Neural progenitor cell (in vitro differentiated cells): ENCODE measurements around the gene ILF3. TPM values are rescaled to one million over a fixed set of nuclear protein-coding genes. Genes with fewer than 3 reads are reported as not detected.
A peak's percentile ranks its signal among the peaks of the same experiment; 100 is the strongest.

ENCODE experiments used
- DNase-seq: peaks from one replicate; pipeline ENCODE4 v3.0.0-alpha.2; 2016; ENCODE audit warnings: low spot score
- H2AFZ ChIP-seq: fragments of 200-600 bp; sonication (generic); replicated peaks from 2 replicates; pipeline ENCODE4 v1.6.1; 2016; ENCODE audit warnings: antibody characterized with exemption
- H3F3A ChIP-seq: fragments of 200-600 bp; sonication (generic); 2 replicates; pipeline ENCODE4 v1.6.1; 2016; ENCODE audit warnings: antibody characterized with exemption, low read depth
- H3K27ac ChIP-seq: fragments of 200-600 bp; sonication (generic); 2 replicates; pipeline ENCODE4 v1.5.1; 2016; ENCODE audit warnings: mild to moderate bottlenecking
- H3K27me3 ChIP-seq: fragments of 200-600 bp; sonication (generic); 2 replicates; pipeline ENCODE4 v1.6.1; 2016; ENCODE audit warnings: mild to moderate bottlenecking, moderate library complexity
- H3K36me3 ChIP-seq: fragments of 200-600 bp; sonication (generic); 2 replicates; pipeline ENCODE4 v1.5.1; 2016
- H3K4me1 ChIP-seq: fragments of 200-600 bp; sonication (generic); 2 replicates; pipeline ENCODE4 v1.6.1; 2016; ENCODE audit warnings: mixed run types
- H3K4me2 ChIP-seq: fragments of 200-600 bp; sonication (generic); 2 replicates; pipeline ENCODE4 v1.6.1; 2016
- H3K4me3 ChIP-seq: fragments of 200-600 bp; sonication (generic); 2 replicates; pipeline ENCODE4 v1.5.1; 2016
- H3K79me2 ChIP-seq: fragments of 200-600 bp; sonication (generic); 2 replicates; pipeline ENCODE4 v1.6.1; 2016; ENCODE audit warnings: low read depth
- H3K9ac ChIP-seq: fragments of 200-600 bp; sonication (generic); 2 replicates; pipeline ENCODE4 v1.6.1; 2016
- H3K9me3 ChIP-seq: fragments of 200-600 bp; sonication (generic); 2 replicates; pipeline ENCODE4 v1.5.1; 2016; ENCODE audit warnings: low read depth
- H4K20me1 ChIP-seq: fragments of 200-600 bp; sonication (generic); 2 replicates; pipeline ENCODE4 v1.6.1; 2016; ENCODE audit warnings: low read depth
- H3K27ac Mint-ChIP-seq: 3 replicates; pipeline ENCODE4 v1.8.0; 2021; ENCODE audit warnings: mixed read lengths
- H3K27me3 Mint-ChIP-seq: 2 replicates; pipeline ENCODE4 v1.8.0; 2022; ENCODE audit warnings: low read depth, mild to moderate bottlenecking, inconsistent platforms, moderate library complexity, mixed read lengths; ENCODE audit not compliant: insufficient read depth
- H3K36me3 Mint-ChIP-seq: 3 replicates; pipeline ENCODE4 v1.8.0; 2021; ENCODE audit warnings: mixed read lengths
- H3K4me1 Mint-ChIP-seq: 3 replicates; pipeline ENCODE4 v1.8.0; 2021; ENCODE audit warnings: mixed read lengths
- H3K4me3 Mint-ChIP-seq: 3 replicates; pipeline ENCODE4 v1.8.0; 2021; ENCODE audit warnings: mild to moderate bottlenecking, moderate library complexity, mixed read lengths
- H3K9me3 Mint-ChIP-seq: 3 replicates; pipeline ENCODE4 v1.8.0; 2020; ENCODE audit warnings: mixed read lengths
- EZH2 ChIP-seq: fragments of 200-600 bp; sonication (generic); IDR thresholded peaks from 2 replicates; pipeline ENCODE4 v1.6.1; 2017; ENCODE audit warnings: antibody characterized with exemption, mild to moderate bottlenecking, moderate library complexity
- EZH2phosphoT487 ChIP-seq: fragments of 200-600 bp; sonication (generic); IDR thresholded peaks from 2 replicates; pipeline ENCODE4 v1.6.1; 2017; ENCODE audit warnings: antibody characterized with exemption
- total RNA-seq: library from RNA; depleted of rRNA; stranded (reverse); fragments of >200 nt; gene quantifications from 2 replicates; pipeline ENCODE4 v1.2.3, GENCODE V29; 2015; ENCODE audit warnings: low replicate concordance
- TF ChIP-seq, protein P1 (sequence below): fragments of 200-600 bp; sonication (generic); IDR thresholded peaks from 2 replicates; pipeline ENCODE4 v1.5.1; 2017; ENCODE audit warnings: antibody characterized with exemption, mild to moderate bottlenecking

Gene ILF3
- total RNA-seq, result 477 and 633 TPM in 2 replicates

DNA sequence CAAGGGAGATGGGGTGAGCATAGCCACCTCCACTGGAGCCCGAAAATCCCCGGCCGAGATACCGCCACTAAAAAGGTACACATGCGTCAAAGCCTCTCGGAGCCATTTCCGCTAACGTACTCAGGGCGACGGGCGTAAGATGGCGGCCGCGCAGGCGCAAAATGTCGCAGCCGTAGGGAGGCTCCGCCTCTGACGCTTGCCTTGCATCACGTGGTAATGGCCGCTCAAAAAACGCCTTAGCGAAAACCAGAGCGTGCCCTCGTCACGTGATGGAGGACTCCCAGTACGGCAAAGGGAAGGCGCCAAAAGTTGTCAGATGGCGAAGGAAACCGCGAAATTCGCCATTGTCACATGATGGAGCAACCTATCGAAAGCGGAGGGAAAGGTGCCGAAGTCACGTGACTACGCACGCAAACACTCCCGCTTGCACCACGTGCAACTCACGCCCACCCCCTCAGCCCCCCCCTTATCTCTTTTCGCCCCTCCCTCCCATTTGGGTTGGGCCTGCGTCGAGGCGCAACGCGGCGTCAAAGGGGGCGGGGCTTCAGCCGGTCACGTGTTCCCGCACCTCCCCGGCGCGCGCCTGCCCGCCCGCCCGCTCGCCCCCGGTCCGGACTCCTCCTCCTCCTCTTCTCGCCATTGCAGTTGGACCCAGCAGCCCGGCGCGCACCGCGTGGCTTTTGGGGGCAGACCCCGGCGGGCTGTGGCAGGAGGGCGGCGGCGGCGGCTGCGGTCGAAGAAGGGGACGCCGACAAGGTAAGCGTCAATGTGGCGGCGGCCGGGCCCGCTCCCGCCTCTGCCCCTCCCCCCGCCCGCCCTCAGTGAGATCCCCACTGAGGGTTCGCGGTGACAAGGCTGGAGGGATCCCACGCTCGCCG is at the start of gene ILF3:
TSS of gene ILF3 (plus strand) at position 615 of the 878 bp plus-strand sequence. CDS start 16,260 bp downstream, outside the sequence.
- Histone ChIP-seq H3K4me2 (peak within 1 kb of the TSS; percentile 97), H2AFZ (peak within 1 kb of the TSS; percentile 43), H3K9ac (peak within 1 kb of the TSS; percentile 100), H3F3A (peaks cover 25% of the 10 kb centered on the region), H3K4me1 (peaks cover 28% of the 10 kb centered on the region), H3K9me3 (no peaks in the 10 kb centered on the region), H3K4me3 (peak within 1 kb of the TSS; percentile 79), H4K20me1 (peaks cover 38% of the 10 kb centered on the region), H3K79me2 (peaks cover 68% of the 10 kb centered on the region), H3K27ac (peak within 1 kb of the TSS; percentile 100), H3K27me3 (no peaks in the 10 kb centered on the region), H3K36me3 (no peaks in the 10 kb centered on the region)
- Mint-ChIP-seq H3K4me1 (peaks cover 17% of the 10 kb centered on the region), H3K27me3 (peaks cover 7% of the 10 kb centered on the region), H3K36me3 (peaks cover 18% of the 10 kb centered on the region), H3K9me3 (no peaks in the 10 kb centered on the region), H3K4me3 (peak within 1 kb of the TSS; percentile 98), H3K27ac (peak within 1 kb of the TSS; percentile 99)
- peak; percentile 100 for DNase-seq
- TF ChIP-seq EZH2, result no peak
- TF ChIP-seq EZH2phosphoT487, result no peak
- TF ChIP-seq, protein P1, sequence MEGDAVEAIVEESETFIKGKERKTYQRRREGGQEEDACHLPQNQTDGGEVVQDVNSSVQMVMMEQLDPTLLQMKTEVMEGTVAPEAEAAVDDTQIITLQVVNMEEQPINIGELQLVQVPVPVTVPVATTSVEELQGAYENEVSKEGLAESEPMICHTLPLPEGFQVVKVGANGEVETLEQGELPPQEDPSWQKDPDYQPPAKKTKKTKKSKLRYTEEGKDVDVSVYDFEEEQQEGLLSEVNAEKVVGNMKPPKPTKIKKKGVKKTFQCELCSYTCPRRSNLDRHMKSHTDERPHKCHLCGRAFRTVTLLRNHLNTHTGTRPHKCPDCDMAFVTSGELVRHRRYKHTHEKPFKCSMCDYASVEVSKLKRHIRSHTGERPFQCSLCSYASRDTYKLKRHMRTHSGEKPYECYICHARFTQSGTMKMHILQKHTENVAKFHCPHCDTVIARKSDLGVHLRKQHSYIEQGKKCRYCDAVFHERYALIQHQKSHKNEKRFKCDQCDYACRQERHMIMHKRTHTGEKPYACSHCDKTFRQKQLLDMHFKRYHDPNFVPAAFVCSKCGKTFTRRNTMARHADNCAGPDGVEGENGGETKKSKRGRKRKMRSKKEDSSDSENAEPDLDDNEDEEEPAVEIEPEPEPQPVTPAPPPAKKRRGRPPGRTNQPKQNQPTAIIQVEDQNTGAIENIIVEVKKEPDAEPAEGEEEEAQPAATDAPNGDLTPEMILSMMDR, result no peak

DNA sequence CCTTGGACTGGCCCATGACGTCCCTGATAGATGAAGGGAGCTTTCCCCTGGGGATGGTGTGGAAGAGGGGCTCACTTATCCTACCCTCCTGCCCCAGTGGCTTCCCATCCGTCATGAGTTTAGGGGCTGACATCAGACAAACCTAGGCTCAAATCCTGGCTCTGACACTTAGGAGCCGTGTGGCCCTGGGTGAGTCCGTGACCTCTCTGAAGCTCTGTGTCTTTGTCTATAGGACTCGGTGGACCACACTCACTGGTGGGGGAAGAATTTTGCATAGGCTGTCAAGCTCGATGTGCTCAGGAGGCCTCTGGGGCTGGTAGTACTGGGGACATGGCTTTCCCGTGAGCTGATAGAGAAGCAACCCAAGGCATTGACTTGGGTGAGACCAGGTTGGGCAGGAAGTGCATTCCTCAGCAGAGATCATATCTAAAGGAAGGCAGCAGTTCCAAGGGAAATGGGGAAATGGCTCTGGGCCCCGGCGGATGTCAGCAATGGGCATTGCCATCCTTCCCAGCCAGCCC is 49.6 kb upstream of the ILF3 start:
- DNase-seq, result no peak
- peaks cover 19% of the 10 kb centered on the region for H4K20me1 ChIP-seq
- H3K27ac Mint-ChIP-seq, result no peak overlapping the region
- no peaks in the 10 kb centered on the region for H3K36me3 ChIP-seq
- H3K27ac ChIP-seq, result no peak overlapping the region
- H3K79me2 ChIP-seq, result peaks cover 63% of the 10 kb centered on the region
- peaks cover 18% of the 10 kb centered on the region for H3K4me1 Mint-ChIP-seq
- H3K4me3 Mint-ChIP-seq, result peak overlapping the region; percentile 91
- TF ChIP-seq, protein P1, result no peak
- no peak for TF ChIP-seq EZH2
- peak overlapping the region; percentile 96 for H3K4me2 ChIP-seq
- H3F3A ChIP-seq, result peaks cover 14% of the 10 kb centered on the region
- no peak overlapping the region for H2AFZ ChIP-seq
- no peaks in the 10 kb centered on the region for H3K9me3 Mint-ChIP-seq
- peaks cover 15% of the 10 kb centered on the region for H3K4me1 ChIP-seq
- no peak overlapping the region for H3K4me3 ChIP-seq
- peaks cover 2% of the 10 kb centered on the region for H3K36me3 Mint-ChIP-seq
- no peaks in the 10 kb centered on the region for H3K9me3 ChIP-seq
- H3K27me3 Mint-ChIP-seq, result peaks cover 8% of the 10 kb centered on the region
- H3K27me3 ChIP-seq, result peaks cover 11% of the 10 kb centered on the region
- no peak overlapping the region for H3K9ac ChIP-seq

DNA sequence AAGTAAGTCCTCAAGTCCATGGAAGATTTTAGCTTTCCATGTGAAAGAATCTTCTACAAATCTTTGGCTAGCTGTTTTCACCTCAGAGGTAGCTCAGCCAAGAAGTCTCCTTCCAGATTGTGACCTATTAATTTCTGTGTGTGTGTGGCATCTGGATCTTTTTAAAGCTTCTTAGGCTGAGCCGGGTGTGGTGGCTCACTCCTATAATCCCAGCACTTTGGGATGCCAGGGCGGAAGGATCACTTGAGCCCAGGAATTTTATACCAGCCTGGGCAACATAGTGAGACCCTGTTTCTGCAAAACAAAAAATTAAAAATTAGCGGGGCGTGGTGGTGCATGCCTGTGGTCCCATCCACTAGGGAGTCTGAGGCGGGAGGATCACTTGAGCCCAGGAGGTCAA is 42.2 kb upstream of the ILF3 start:
- DNase-seq, result no peak
- H4K20me1 ChIP-seq, result peaks cover 26% of the 10 kb centered on the region
- no peak overlapping the region for H3K27ac ChIP-seq
- H3K4me1 Mint-ChIP-seq, result no peaks in the 10 kb centered on the region
- no peaks in the 10 kb centered on the region for H3K36me3 ChIP-seq
- H3K9me3 Mint-ChIP-seq, result no peaks in the 10 kb centered on the region
- H3K36me3 Mint-ChIP-seq, result peaks cover 8% of the 10 kb centered on the region
- no peak overlapping the region for H2AFZ ChIP-seq
- no peak overlapping the region for H3K27ac Mint-ChIP-seq
- H3K27me3 ChIP-seq, result no peaks in the 10 kb centered on the region
- H3K27me3 Mint-ChIP-seq, result no peaks in the 10 kb centered on the region
- no peak overlapping the region for H3K4me3 Mint-ChIP-seq
- no peak for TF ChIP-seq EZH2phosphoT487
- TF ChIP-seq, protein P1, result no peak
- no peak for TF ChIP-seq EZH2
- no peak overlapping the region for H3K4me3 ChIP-seq
- peaks cover 86% of the 10 kb centered on the region for H3K79me2 ChIP-seq
- no peaks in the 10 kb centered on the region for H3K9me3 ChIP-seq
- H3K9ac ChIP-seq, result no peak overlapping the region
- no peaks in the 10 kb centered on the region for H3F3A ChIP-seq
- no peak overlapping the region for H3K4me2 ChIP-seq
- no peaks in the 10 kb centered on the region for H3K4me1 ChIP-seq
